SKM-1 treated with dmso at 0.1 percent for 144 hours (cell line): ENCODE results near the gene TACR1.
"Not testable (repeated sequence)": the region's sequence is repeated elsewhere in the genome, so short reads cannot be mapped to it uniquely, and the experiment has no call there.

Experiments
- DNase-seq: peaks from one replicate; lab custom pipeline; 2025; ENCODE audit not compliant: unreplicated experiment; lab: John Stamatoyannopoulos, UW

Gene TACR1

GRCh38 chr2:75094405-75094804 lies 104.9 kb downstream of the TACR1 start:
- DNase-seq, result no peak

- DNase-seq, result no peak
Observed at GRCh38 chr2:75090770-75091515, 108.4 kb downstream of the TACR1 start.

GRCh38 chr2:75089471-75089870 lies 109.8 kb downstream of the TACR1 start:
- no peak for DNase-seq

GRCh38 chr2:75088791-75089190 lies 110.5 kb downstream of the TACR1 start:
- no peak for DNase-seq

- no peak for DNase-seq
Observed at GRCh38 chr2:75087736-75088135, 111.6 kb downstream of the TACR1 start.

- no peak for DNase-seq
Observed at GRCh38 chr2:75079575-75079974, 119.7 kb downstream of the TACR1 start.

- no peak for DNase-seq
Observed at GRCh38 chr2:75077909-75078308, 121.4 kb downstream of the TACR1 start.

GRCh38 chr2:75076088-75076487 lies 123.2 kb downstream of the TACR1 start:
- no peak for DNase-seq

GRCh38 chr2:75074708-75075107 lies 124.6 kb downstream of the TACR1 start:
- DNase-seq, result no peak

GRCh38 chr2:75074228-75074627 lies 125.1 kb downstream of the TACR1 start:
- no peak for DNase-seq

GRCh38 chr2:75071766-75072165 lies 127.6 kb downstream of the TACR1 start:
- no peak for DNase-seq

GRCh38 chr2:75068546-75068945 lies 130.8 kb downstream of the TACR1 start:
- DNase-seq, result no peak

GRCh38 chr2:75067506-75067905 lies 131.8 kb downstream of the TACR1 start:
- DNase-seq, result no peak

GRCh38 chr2:75066121-75066902 lies 133.0 kb downstream of the TACR1 start:
- no peak for DNase-seq

GRCh38 chr2:75065402-75066008 lies 133.8 kb downstream of the TACR1 start:
- no peak for DNase-seq

GRCh38 chr2:75064691-75065396 lies 134.5 kb downstream of the TACR1 start:
- DNase-seq, result peak; percentile 18

- no peak for DNase-seq
Observed at GRCh38 chr2:75063906-75064305, 135.4 kb downstream of the TACR1 start.

GRCh38 chr2:75058427-75058826 lies 140.9 kb downstream of the TACR1 start:
- no peak for DNase-seq

- DNase-seq, result not testable (repeated sequence)
Observed at GRCh38 chr2:75057150-75057549, 142.2 kb downstream of the TACR1 start.

- no peak for DNase-seq
Observed at GRCh38 chr2:75055820-75056675, 143.3 kb downstream of the TACR1 start.
